GM21717 (cell line): ENCODE results near the gene MYH6.

ENCODE experiments used
- ATAC-seq: cut with Tn5 transposase; IDR thresholded peaks from one replicate; pipeline ENCODE4 v1.9.1; 2021; ENCODE audit warnings: mild to moderate bottlenecking, moderate library complexity; ENCODE audit not compliant: unreplicated experiment

Gene MYH6

DNA sequence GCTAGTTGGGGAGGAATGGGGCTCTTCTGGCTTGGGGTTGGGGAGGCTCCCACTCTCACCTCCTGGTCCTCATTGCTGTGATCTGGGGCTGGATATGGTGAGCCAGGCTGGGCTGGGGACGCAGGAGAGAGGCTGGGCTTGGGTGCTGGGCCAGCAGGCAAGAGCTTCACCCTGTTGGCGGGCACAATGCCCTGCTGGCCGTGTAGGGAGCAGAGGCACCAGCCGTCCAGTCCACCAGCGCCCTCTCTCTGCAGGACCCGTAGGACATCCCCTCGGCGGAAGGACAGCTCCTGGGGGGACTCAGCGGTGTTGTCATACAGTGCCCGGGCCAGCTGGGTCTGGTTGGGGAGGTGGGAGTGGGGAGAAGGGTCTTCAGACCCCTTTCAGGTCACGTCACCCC is 47.6 kb downstream of the MYH6 start:
- ATAC-seq, result no peak

DNA sequence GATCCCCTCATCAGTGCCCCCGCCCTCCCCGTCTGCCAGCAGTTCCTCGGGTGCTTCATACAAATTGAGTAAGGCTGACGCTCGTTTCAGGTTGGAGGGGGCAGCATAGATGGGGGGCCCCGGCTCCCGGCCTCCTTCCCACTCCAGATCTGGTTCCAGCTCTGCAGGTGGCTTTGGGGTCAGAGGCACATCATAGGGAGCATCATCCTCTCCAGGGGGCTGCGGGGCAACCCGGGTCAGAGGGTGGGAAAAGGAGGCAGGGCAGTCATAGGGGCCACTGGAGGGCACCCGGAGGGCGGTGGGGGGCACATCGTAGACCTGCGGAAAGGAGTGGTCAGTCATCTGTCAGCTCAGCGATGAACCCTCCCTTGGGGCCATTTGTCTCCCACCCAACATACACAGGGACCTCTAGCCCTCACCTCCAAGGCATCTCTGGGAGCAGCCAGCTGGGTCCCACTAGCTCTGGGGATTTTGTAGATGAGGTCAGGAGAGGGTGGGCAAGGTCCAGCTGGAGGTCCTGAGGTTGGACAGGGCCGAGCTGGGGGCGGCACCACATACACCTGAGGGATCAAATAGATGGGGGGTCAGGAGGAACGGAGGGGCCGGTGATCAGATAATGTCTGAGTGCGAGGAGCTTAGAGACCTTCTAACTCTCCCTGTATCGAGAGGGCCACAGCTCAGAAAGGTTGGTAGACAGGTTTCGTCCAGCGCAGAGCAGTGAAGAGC is 48.2 kb downstream of the MYH6 start:
- no peak for ATAC-seq

- no peak for ATAC-seq
These were observed 48.9 kb downstream of the MYH6 start for GRCh38 chr14:23359167-23359626.

DNA sequence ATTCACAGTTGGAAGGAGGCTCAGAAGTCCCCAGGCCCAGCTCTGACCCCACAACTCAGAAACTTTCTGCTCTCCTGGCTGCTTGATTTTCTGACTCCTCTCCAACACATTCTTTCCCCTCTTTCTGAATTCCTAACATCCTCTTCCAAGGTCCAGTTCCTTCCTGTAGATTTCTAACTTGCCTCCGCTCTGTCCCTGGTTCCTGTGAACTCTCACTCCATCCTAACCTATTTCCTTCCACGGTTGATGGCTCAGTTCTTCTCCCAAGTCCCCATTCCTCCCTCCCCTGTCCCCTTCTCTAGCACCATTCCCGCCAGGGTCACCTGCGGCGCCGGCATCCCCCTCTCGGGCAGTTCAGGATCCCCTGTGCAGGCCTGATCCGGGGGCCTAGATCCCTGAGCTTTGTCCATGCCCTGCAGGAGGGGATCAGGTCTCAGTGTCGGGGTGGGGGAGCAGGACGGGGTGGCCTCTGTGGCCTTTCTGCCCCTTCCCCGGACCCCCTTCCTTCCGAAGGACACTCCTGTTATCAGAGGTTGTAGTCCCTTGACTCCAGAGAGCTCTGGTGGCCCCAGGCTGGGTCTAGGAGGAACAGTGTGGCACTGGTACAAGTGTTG is 49.4 kb downstream of the MYH6 start:
- ATAC-seq, result no peak

DNA sequence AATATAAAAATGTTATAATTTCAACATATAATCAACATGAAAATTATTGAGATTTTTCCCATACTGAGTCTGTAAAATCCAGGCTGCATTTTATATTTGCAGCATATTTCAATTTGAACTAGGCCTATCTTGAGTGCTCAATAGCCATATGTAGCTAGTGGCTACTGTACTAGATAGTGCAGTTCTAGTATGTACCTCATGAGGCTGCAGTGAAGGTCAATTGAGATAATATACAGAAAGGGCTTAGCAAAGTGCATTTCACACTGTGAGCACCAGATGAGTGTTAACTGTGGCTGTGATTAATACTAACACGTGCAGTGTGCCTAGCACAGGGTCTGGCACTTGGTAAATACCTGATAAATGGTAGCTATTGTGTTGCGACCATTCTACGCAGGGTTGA is 50.0 kb downstream of the MYH6 start:
- no peak for ATAC-seq

- ATAC-seq, result no peak
These were observed 50.8 kb downstream of the MYH6 start for GRCh38 chr14:23357261-23357660.

GRCh38 chr14:23356662-23357061 is 51.4 kb downstream of the MYH6 start:
- no peak for ATAC-seq

- ATAC-seq, result no peak
These were observed 52.1 kb downstream of the MYH6 start for GRCh38 chr14:23355871-23356435.

- ATAC-seq, result no peak
These were observed 53.1 kb downstream of the MYH6 start for GRCh38 chr14:23354990-23355389.

DNA sequence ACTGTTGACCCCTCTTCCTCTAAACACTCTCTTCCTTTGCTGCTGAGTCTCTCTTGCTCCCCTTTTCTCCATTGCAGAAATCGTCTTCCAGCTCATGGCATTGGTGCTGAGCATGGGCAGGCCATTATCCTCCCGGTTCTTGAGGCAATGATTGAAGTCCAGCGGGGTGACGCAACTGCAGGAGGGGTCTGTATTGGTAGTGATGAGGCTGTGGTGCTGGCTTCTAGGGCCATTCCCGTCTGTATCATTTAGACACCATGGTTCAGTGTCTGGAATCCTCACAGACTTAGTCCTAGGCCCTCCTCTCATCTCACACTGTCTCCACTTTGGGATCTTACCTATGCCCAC is 54.7 kb downstream of the MYH6 start:
- no peak for ATAC-seq

GRCh38 chr14:23352506-23353432 is 55.3 kb downstream of the MYH6 start, which contains the start of gene SLC22A17:
SLC22A17 (minus strand) TSS chr14:23352887.
- ATAC-seq, result no peak

DNA sequence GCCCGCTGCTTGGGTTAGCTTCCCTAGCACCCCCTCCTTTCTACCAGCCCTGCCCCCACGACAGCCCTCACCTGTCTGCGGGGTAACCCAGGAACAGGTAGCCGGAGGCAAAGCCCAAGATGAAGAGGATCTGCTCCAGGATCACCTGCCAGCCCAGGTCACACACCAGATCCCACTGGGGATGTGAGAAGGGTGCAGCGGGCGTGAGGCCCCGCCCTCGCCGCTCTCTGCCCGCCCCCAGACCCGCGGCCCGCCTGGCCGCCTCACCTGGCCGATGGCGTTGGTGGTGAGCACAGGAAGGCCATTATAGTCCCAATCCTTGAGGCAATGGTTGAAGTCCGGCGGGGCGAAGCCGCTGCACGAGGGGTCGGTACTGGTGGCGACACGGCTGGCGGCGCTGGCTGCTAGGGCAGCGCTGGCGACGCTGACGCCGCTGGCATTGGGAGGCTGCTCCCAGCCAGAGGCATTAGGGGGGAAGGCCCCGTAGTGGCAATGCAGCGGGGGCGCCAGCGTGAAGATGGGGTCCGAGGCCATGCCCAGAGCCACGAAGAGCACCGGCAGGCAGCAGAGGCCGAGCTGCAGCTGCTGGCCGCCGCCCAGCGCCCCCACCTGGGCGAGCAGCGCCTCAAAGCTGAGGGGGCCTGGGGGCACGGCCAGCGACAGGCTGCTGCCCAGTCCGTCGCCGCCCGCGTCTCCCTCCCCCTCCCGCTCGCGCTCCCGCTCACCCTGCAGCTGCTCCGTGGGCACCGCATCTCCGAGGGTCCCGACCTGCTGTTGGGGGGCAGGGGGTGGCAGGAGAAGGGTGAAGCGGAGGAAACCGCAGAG is 56.2 kb downstream of the MYH6 start:
- ATAC-seq, result no peak

- ATAC-seq, result no peak
These were observed 58.8 kb downstream of the MYH6 start for GRCh38 chr14:23349156-23349845.

GRCh38 chr14:23348297-23348655 is 59.8 kb downstream of the MYH6 start:
- ATAC-seq, result no peak

- ATAC-seq, result no peak
These were observed 60.4 kb downstream of the MYH6 start for GRCh38 chr14:23347406-23348296.

DNA sequence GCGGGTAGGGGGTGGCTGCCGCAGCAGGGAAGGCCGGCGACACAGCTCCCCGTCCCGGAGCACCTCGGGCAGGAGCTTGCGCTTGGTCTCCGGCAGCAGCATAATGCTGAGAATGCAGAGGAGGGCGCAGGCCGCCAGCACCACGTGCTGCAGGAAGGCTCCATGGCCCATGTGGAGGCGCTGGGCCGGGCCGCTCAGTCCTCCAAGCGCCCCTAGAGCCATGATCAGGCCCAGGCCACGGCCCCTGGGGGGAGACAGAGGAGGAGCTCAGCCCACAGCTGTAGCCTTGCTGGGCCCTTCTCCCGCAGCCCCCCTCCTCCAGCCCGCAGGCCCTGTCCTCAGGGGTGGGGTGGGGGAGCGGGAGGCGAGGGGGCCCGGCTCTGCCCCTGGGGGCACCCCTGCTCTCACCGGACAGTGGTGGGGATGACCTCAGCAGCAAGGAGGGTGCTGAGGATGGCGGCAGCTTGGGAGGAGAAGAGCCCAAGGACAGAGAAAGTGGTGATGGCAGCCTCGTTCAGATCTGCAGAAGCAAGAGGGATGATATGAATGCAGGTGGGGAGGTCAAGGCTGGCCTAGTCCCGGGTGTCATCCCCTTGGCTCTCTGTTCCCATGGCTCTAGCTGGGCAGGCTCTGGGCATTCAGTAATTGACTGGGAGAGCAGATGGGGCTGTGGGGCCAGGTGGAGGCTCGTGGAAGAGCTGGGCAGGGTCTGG is 61.2 kb downstream of the MYH6 start:
- no peak for ATAC-seq

DNA sequence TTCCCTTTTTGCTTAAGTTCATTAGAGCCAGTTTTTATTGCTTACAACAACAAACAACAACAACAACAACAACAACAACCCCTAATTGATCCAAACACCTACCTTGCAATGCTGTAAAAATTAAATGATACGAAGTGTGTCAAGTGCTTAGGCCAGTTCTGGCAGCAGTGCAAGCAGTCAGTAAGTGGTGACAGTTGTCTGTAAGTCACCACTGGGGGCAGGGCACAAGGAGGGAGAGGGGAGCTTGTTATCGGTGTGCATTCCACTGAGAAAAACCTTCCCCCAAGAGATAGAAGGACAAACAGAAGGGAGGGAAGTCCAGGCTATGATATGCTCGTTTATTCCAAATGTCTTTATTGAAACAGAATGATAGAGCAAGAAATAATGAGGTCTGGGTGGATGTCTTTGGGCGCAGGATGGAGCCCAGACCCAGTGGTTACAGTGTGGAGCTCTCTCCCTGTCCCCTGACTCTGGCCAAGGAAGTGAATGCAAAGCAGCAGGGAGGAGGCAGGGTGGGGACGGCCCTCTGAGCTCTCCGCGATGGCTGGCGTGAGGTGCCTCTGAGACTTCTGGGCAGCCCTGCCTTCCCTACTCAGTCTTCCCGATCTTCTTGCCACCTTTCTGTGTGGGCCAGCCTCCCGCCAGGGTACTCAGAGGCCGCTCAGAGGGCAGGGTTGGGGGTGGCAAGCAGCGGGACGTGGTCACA is 61.9 kb downstream of the MYH6 start:
- ATAC-seq, result no peak

DNA sequence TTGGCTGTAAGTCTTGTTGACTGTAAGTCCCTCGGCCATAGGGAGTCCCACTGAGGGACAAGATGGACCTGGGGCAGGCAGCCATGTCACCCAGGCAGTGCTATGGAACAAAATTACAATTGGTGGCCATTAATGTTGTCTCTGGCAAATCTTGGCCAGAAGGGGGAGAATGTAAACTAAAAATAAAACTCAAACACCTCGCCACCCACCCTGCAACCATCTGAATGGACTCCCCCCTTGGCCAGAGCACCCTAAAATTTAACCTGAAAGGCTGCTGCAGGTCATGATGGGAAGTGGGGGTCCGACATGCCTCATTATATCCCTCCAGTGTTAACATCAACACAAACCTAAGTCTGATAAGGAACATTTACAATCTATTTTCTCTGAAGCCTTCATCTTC is 63.6 kb downstream of the MYH6 start:
- ATAC-seq, result no peak
